ENCODE measurements around the gene PSMD1.

GRCh38 chr2:231210782-231211181 is 154.1 kb downstream of the PSMD1 start:
- TF ChIP-seq, protein P1, sequence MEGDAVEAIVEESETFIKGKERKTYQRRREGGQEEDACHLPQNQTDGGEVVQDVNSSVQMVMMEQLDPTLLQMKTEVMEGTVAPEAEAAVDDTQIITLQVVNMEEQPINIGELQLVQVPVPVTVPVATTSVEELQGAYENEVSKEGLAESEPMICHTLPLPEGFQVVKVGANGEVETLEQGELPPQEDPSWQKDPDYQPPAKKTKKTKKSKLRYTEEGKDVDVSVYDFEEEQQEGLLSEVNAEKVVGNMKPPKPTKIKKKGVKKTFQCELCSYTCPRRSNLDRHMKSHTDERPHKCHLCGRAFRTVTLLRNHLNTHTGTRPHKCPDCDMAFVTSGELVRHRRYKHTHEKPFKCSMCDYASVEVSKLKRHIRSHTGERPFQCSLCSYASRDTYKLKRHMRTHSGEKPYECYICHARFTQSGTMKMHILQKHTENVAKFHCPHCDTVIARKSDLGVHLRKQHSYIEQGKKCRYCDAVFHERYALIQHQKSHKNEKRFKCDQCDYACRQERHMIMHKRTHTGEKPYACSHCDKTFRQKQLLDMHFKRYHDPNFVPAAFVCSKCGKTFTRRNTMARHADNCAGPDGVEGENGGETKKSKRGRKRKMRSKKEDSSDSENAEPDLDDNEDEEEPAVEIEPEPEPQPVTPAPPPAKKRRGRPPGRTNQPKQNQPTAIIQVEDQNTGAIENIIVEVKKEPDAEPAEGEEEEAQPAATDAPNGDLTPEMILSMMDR (IDR thresholded peaks at IDR 0.05) = no peak
- TF ChIP-seq POLR2AphosphoS5 (IDR thresholded peaks at IDR 0.05) = no peak

All from prostate gland (tissue), 2 donors.